ENCODE measurements around the gene ANKRD23.
A peak's percentile ranks its signal among the peaks of the same experiment; 100 is the strongest.

Gene ANKRD23

GRCh38 chr2:96801005-96801785 lies 42.6 kb downstream of the ANKRD23 start:
- TF ChIP-seq FOXP2 (optimal IDR thresholded peaks at IDR 0.05; ENCODE audit: borderline replicate concordance, extremely low read depth, extremely low read length, insufficient read depth) = peak; percentile 50
- TF ChIP-seq SIN3A (IDR thresholded peaks at IDR 0.05; ENCODE audit: borderline replicate concordance, insufficient read depth, low read length) = no peak

- no peak for TF ChIP-seq POLR2AphosphoS5 (IDR thresholded peaks at IDR 0.05; ENCODE audit: low read depth, low read length)
- no peak for TF ChIP-seq FOXP2 (optimal IDR thresholded peaks at IDR 0.05; ENCODE audit: borderline replicate concordance, extremely low read depth, extremely low read length, insufficient read depth)
- TF ChIP-seq REST (IDR thresholded peaks at IDR 0.05; ENCODE audit: insufficient read depth in 1 of 2, low read depth in 2 of 2, low read length in 2 of 2) = no peak
- TF ChIP-seq TAF1 (IDR thresholded peaks at IDR 0.05; ENCODE audit: borderline replicate concordance, insufficient read depth, low read length) = no peak
- no peak for TF ChIP-seq SIN3A (IDR thresholded peaks at IDR 0.05; ENCODE audit: borderline replicate concordance, insufficient read depth, low read length)
Measured at GRCh38 chr2:96800061-96801004, 43.5 kb downstream of the ANKRD23 start.

GRCh38 chr2:96799623-96799935 lies 44.2 kb downstream of the ANKRD23 start:
- TF ChIP-seq POLR2AphosphoS5 (IDR thresholded peaks at IDR 0.05; ENCODE audit: low read depth, low read length) (no peak), REST (IDR thresholded peaks at IDR 0.05; ENCODE audit: insufficient read depth in 1 of 2, low read depth in 2 of 2, low read length in 2 of 2) (no peak), TAF1 (IDR thresholded peaks at IDR 0.05; ENCODE audit: borderline replicate concordance, insufficient read depth, low read length) (no peak), SIN3A (IDR thresholded peaks at IDR 0.05; ENCODE audit: borderline replicate concordance, insufficient read depth, low read length) (no peak)

- no peak for TF ChIP-seq REST (IDR thresholded peaks at IDR 0.05; ENCODE audit: insufficient read depth in 1 of 2, low read depth in 2 of 2, low read length in 2 of 2)
- no peak for TF ChIP-seq FOXP2 (optimal IDR thresholded peaks at IDR 0.05; ENCODE audit: borderline replicate concordance, extremely low read depth, extremely low read length, insufficient read depth)
- no peak for TF ChIP-seq POLR2AphosphoS5 (IDR thresholded peaks at IDR 0.05; ENCODE audit: low read depth, low read length)
- TF ChIP-seq SIN3A (IDR thresholded peaks at IDR 0.05; ENCODE audit: borderline replicate concordance, insufficient read depth, low read length) = no peak
- TF ChIP-seq TAF1 (IDR thresholded peaks at IDR 0.05; ENCODE audit: borderline replicate concordance, insufficient read depth, low read length) = no peak
Measured at GRCh38 chr2:96798733-96799622, 44.8 kb downstream of the ANKRD23 start.

- no peak for TF ChIP-seq REST (IDR thresholded peaks at IDR 0.05; ENCODE audit: insufficient read depth in 1 of 2, low read depth in 2 of 2, low read length in 2 of 2)
- TF ChIP-seq TAF1 (IDR thresholded peaks at IDR 0.05; ENCODE audit: borderline replicate concordance, insufficient read depth, low read length) = no peak
- TF ChIP-seq SIN3A (IDR thresholded peaks at IDR 0.05; ENCODE audit: borderline replicate concordance, insufficient read depth, low read length) = no peak
- TF ChIP-seq FOXP2 (optimal IDR thresholded peaks at IDR 0.05; ENCODE audit: borderline replicate concordance, extremely low read depth, extremely low read length, insufficient read depth) = no peak
- no peak for TF ChIP-seq POLR2AphosphoS5 (IDR thresholded peaks at IDR 0.05; ENCODE audit: low read depth, low read length)
Measured at GRCh38 chr2:96797066-96797625, 46.7 kb downstream of the ANKRD23 start.

Data from PFSK-1 (cell line).